GM19463 (cell line): Measurements from ENCODE around the gene TSPAN1.

Source experiments
- ATAC-seq: cut with Tn5 transposase; IDR thresholded peaks from one replicate; pipeline ENCODE4 v1.9.1; 2021; ENCODE audit warnings: mild to moderate bottlenecking, moderate library complexity; ENCODE audit not compliant: unreplicated experiment

The TSPAN1 gene

GRCh38 chr1:46174448-46175231 lies at the start of gene TSPAN1:
TSPAN1 (plus strand) TSS chr1:46175087; CDS start chr1:46181108, 6,021 bp downstream.
- no peak for ATAC-seq

GRCh38 chr1:46128344-46128743 lies 46.5 kb upstream of the TSPAN1 start:
- no peak for ATAC-seq

- ATAC-seq, result no peak
Measured at GRCh38 chr1:46130121-46130520, 44.8 kb upstream of the TSPAN1 start.

- no peak for ATAC-seq
Measured at GRCh38 chr1:46130606-46131005, 44.3 kb upstream of the TSPAN1 start.

- ATAC-seq, result no peak
Measured at GRCh38 chr1:46131093-46131492, 43.8 kb upstream of the TSPAN1 start.

GRCh38 chr1:46131712-46132528 lies 43.0 kb upstream of the TSPAN1 start:
- ATAC-seq, result no peak

GRCh38 chr1:46132529-46133180 lies 42.2 kb upstream of the TSPAN1 start, which contains the start of gene PIK3R3:
PIK3R3 (minus strand) TSS chr1:46132629; CDS start chr1:46131952, 677 bp downstream.
- peak; percentile 86 for ATAC-seq

- peak; percentile 45 for ATAC-seq
Measured at GRCh38 chr1:46133181-46133658, 41.7 kb upstream of the TSPAN1 start.

- no peak for ATAC-seq
Measured at GRCh38 chr1:46133781-46134350, 41.0 kb upstream of the TSPAN1 start.

- no peak for ATAC-seq
Measured at GRCh38 chr1:46134660-46135331, 40.1 kb upstream of the TSPAN1 start.

GRCh38 chr1:46136711-46137110 lies 38.2 kb upstream of the TSPAN1 start:
- ATAC-seq, result no peak

- no peak for ATAC-seq
Measured at GRCh38 chr1:46137916-46138315, 37.0 kb upstream of the TSPAN1 start.

GRCh38 chr1:46148318-46148717 lies 26.6 kb upstream of the TSPAN1 start:
- ATAC-seq, result no peak

GRCh38 chr1:46150085-46150484 lies 24.8 kb upstream of the TSPAN1 start:
- no peak for ATAC-seq

- ATAC-seq, result no peak
Measured at GRCh38 chr1:46152016-46152415, 22.9 kb upstream of the TSPAN1 start.

GRCh38 chr1:46153228-46153627 lies 21.7 kb upstream of the TSPAN1 start:
- no peak for ATAC-seq

GRCh38 chr1:46153732-46154131 lies 21.2 kb upstream of the TSPAN1 start:
- no peak for ATAC-seq

- no peak for ATAC-seq
Measured at GRCh38 chr1:46157916-46158311, 17.0 kb upstream of the TSPAN1 start.

GRCh38 chr1:46158312-46159281 lies 16.3 kb upstream of the TSPAN1 start:
- peak; percentile 85 for ATAC-seq
